ENCODE results near the gene SLC1A3.
"Not testable (repeated sequence)": the region's sequence is repeated elsewhere in the genome, so short reads cannot be mapped to it uniquely, and the experiment has no call there.

Gene SLC1A3

DNA sequence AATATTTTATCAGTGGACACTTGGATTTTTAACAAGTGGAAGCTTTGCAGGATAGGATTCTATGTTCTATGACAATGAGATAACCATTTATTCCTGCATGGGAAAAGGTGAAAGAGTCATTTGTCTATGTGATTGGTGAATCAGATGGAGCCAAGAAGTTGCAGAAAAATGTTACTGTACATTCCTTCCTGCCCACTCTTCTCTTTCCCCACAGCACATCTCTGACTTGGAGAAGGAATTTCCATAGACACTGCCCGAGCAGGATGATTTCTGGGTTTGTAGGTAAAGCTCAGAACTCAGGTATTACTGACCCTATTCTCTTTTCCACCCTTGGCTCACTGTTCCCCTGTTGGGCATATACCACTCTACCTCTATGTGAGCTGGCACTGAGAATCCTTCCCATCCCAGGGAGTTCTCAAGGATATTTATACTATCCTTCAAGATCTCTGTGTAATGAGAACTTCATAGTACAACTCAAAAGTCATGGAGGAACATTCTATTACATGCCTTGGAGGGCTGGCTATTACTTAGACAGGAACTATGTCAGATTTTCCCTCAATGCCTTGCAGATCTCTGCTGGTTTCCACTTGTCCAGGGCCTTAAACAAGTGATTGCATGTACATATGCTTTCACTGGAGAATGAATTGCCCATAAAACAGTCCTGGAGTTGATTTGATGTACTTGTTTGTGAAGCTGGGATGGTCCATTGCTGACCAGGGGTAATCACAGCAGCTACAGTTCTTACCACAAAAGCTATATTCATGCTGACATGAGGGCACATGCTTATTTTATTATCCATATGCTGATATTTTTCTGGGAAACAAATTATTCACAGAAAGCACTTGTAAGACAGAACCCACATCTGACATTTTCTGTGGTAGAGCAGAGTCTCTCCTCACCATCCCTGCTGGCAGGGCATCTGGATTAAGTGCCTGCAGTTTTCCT lies 24.1 kb downstream of the SLC1A3 start:
- DNase-seq (ENCODE audit: low read depth in 2 of 2) = no peak

DNA sequence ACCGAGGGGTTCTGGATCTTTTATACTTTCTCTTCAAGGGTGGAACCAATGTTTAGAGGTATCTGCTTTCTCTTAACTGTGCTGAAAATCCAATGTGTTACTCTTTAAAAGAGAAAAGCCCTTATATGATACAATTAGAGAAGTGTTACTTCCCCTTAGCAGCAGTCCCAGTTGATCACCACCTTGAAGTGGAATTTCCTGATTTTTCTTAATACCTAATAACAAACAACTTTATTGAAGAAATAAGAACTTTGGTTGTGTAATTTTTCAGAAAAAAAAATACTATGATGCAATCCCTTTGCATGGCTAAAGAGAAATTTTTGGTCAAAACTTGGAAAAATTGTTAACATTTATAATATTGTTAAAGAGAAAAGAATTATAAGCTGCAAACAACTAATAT lies 24.7 kb downstream of the SLC1A3 start:
- no peak for DNase-seq (ENCODE audit: low read depth in 2 of 2)

DNA sequence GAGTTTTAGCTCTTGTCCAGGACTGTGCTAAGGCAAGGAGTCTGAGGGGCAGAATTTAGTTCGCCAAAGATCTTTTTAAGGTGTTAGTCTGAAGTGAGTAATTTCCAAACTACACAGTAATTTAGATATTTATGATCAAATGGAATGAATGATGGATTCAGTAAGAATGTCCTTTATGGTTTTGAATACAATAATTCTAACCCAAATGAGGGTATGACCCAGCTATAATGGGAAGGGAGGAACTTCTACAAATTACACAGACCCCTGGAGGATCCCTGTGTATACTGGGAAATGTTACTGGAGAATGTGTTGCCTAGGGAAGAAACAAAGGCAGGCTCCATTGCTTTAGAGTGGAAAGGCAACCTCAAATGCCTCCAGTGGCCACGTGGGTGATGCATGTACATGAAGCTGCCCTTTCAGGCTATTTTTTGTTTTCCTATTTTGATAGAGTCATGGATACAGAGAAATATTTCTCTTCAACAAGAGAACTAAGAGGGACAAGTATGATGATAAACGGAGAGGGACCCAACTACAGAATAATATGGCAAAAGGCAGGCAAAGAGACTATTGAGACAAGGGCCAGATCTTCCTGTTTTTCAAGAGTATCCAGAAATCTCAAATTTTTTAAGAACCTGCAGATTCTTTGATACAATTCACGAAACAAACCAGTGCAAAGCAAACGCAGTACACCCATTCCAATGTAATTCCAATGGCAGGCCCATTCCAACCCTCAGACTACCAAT lies 25.4 kb downstream of the SLC1A3 start:
- no peak for DNase-seq (ENCODE audit: low read depth in 2 of 2)

DNA sequence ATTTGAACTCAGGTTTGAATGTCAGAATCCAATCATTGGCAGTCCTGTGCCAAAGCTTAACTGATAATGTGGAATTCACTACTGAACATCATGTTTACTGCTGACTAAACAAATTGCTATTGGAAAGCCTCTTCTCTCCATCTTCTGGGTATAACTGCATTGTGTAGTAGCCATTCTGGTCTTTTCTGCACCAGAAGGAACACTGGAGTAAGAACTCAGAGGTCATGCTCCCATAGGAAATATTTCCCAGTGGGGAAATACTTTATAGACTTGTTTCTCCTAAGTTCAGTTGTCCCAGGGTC lies 25.9 kb downstream of the SLC1A3 start:
- no peak for DNase-seq (ENCODE audit: low read depth in 2 of 2)

DNA sequence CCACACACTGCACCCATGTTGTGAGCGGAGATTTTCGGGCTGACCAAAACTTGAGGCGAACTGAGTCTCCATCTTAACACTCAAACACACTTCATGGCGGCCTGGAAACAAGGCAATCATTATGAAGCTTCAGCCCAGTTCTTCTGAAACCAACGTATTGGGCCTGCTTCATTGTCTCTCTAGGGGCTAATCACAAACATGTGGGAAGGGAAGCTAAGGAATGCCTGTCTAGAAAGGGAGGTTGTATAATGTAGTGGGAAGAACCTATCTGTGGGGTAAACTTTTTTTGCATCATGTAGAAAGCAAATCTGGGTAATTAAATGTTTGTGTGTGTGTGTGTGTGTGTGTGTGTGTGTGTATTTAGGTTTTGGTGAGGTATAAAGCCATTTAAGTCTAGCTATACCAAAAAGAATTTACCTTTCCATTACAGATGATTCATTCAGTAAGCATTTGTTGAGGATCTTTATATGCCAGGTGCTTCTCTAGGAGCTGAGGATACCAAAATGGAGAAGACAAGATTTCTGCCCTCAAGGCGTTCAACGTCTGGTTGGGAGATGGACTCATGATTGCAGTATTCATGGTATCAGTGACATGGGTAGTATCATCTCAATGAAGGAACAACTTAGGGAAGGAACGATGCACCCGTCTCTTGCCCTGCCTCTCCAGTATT lies 29.4 kb downstream of the SLC1A3 start:
- no peak for DNase-seq (ENCODE audit: low read depth in 2 of 2)

DNA sequence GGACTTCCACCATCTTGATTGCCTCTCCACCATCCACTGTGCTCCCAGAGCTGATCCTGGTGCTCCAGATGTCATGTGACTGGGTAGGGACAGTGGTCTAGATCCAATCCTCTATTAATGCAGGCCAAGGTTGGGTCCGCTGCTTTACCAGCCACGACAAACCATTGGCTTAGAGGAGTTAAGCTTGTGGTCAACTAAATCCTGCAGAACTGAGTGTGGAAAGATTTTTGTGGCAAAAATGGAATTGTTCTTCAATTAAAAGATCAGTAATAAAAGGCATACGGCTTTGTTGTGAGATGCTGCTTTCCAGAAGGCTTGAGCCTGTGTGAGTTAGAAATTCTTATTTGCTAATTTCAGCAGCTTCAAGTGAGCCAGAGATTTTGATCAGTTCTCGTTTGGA lies 30.7 kb downstream of the SLC1A3 start:
- DNase-seq (ENCODE audit: low read depth in 2 of 2) = no peak

DNA sequence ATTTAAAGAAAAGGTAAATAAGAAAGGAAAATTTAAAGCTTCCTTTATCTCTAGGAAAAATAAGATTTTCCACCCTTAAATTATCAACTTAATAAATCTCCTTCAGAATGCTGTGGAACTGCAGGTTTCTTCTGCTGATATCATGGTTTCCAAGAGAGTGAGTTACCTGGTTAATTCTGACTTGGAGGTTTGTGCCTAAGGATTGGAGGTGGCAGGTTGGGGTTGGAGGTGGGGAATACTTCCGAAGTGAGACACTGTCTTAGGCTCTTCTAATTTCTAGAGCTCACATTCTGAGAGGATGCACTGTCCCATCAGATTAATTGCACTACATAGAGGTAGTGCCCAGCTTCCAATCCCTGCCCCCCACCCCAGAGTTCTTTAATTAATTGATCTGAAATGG lies 31.1 kb downstream of the SLC1A3 start:
- no peak for DNase-seq (ENCODE audit: low read depth in 2 of 2)

DNA sequence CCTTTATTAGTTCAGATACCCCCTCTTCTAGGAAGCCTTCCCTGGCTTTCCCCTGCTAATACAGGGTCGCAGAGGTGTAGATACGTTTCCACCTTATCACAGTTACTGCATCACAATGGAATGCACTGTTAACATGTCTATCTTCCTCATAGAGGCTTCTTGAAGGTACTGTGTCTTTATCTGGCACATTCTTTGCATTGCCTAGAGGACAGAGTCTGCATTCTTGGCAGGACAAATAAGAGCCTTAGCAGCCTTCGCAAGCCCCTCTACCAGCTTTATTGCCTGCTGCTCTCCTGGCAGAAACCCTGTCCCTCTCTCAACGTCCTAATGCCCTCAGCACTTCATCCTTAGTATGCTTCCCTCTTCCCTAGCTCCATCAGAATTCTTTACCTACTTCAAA lies 31.6 kb downstream of the SLC1A3 start:
- no peak for DNase-seq (ENCODE audit: low read depth in 2 of 2)

DNA sequence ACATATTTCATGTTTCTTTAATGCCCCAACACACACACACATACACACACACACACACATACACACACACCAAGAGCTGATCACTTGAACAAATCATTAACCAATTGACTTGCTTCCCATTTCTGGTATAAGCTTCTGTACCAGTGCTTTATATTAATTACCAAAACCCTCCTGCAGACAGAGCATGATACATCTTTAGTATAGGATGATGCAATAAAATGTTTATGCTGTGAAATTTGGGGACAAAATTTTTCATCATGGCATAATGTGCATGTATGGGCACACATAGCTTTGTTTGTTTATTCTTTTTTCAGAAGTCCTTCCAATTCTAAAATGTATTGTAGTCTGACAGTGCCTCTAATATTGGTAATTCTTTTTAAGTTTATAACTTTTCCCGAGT lies 34.5 kb downstream of the SLC1A3 start:
- DNase-seq (ENCODE audit: low read depth in 2 of 2) = no peak

DNA sequence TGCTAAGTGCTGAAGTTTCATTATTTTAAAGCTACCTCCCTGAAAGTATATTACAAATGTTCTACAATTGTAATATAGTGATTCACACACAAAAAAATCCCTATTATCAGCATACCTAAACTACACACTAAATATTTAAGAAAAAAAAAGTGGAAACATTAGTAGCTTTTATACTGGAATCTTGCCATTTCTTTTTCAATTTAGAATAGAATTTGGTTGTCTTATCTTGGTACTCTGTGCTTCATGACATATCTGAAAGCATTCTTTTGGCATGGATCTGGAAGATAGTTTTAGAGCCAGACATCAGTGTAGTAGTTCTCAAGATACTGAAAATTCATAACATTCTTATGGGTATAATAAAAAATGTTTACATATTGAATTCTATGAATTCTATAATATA lies 35.0 kb downstream of the SLC1A3 start:
- DNase-seq (ENCODE audit: low read depth in 2 of 2) = no peak

DNA sequence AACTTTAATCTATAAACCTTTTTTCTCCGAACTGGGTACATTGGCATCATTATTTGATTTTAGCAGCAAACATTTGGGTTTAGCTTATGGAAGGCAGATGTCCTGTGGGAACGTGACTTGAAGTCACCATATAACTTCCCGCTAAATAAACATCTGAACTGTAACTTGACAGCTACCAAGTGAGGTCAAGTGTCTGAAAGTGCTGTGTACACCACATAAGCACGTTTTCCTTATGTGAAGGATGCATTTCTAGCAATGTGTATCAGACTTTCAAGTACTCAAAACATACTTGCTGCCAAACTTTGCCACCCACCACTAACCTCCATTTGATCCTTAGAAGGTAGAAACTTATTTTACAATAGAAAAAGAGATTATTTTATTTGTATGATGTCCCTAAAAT lies 35.7 kb downstream of the SLC1A3 start:
- no peak for DNase-seq (ENCODE audit: low read depth in 2 of 2)

DNA sequence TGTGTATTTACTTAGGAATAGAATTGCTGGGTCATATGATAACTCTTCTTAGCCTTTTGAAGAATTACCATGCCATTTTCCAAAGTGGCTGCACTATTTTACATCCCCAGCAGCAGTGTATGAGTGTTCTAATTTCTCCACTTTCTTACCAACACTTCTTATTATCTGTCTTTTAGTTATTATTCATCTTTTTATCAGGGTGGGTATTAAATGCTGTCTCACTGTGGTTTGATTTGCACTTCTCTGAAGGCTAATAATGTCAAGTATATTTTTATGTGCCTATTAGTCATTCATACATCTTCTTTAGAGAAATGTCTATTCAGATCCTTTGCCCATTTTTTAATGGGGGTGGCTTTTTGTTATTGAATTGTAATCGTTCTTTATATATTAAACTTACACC lies 36.8 kb downstream of the SLC1A3 start:
- no peak for DNase-seq (ENCODE audit: low read depth in 2 of 2)

DNA sequence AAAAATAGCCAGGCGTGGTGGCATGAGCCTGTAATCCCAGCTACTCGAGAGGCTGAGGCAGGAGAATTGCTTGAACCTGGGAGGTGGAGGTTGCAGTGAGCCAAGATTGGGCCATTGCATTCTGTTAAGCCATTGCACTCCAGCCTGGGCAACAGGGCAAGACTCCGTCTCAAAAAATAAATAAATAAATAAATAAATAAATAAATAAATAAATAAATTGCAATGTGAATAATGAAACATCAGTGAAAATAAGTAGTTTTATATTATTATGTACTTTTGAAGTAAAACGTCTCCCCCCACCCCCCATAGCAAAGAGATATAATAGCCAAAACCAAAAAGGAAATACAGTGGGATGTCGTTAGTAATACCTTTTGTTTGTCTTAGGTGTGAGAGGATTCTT lies 37.4 kb downstream of the SLC1A3 start:
- not testable (repeated sequence) for DNase-seq (ENCODE audit: low read depth in 2 of 2)

DNA sequence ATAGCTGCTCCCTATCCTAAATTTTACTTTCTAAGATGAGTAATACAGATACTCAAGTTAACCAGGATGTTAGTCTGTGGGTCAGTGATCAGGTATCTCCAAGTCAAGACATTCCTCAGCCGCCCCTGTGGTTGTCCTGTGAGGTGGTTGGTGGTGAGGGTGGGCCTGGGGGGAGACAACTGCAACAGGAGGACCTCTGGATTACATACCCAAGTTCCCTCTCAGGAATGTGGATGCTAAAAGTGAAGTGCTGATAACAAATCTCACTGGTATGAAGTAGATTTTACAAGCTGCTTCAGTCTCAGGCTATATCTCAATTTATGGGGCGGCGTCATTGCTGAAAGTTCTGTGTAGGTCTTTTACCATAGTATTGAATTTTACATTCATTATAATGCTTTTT lies 38.3 kb downstream of the SLC1A3 start:
- DNase-seq (ENCODE audit: low read depth in 2 of 2) = no peak

DNA sequence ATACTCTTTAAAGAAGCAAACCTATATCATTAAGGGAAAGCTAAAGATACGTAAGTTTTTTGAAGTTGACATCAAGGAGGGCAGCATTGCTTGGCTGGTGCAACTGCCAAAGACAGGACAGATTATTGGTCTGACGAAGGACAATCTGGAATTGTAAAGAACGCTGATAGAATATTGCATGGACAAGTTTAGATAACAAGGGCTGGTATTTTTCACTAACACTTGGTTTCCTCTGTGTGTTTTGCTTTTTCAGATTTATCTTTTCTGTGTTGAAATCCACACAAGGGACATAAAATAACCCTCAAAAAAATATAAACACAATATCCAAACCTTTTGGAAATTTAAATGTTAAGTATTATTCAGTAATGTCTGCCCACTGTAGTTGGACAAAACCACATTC lies 39.7 kb downstream of the SLC1A3 start:
- no peak for DNase-seq (ENCODE audit: low read depth in 2 of 2)

DNA sequence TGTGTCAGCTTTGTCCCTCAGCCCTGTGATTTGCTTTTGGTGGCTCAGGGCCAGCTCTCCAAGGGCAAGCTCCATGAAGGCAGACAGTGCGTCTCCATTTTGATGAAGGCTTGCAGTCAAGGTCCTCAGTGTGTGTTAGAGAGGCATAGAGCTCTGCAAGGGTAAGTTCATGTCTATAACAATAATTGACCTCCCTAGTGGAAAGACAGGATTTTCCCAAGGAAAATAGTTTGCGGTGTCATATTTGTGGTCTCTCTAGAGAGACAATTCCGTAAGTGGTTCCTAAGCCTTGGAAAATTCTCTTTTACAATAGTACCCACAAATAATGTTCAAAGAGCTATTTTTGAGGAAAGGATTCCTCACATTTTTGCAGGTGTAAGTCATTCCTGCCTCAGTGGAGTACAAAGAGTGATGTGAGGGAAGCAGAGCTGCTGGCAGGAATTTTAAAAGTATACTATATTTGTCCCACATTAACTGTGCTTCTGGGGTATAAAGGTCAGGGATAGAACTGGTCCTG lies 40.2 kb downstream of the SLC1A3 start:
- DNase-seq (ENCODE audit: low read depth in 2 of 2) = no peak

DNA sequence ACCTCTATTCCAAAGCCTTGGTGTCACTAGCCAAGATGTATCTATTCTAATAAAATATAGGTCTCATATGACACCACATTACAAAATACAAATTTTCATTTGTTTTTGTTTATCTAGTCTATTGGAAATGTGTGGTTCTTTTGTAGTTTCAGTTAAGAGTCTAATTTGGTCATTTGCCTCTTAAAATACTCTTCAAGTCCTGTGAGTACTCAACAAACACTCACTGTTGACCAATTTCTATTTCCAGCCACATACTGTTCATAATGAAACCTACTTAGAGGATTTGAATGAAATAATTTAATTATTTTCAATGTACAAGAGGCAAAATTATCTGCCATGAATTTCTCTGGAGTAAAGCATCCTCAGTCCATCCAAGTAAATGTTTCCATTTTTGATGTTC lies 40.6 kb downstream of the SLC1A3 start:
- no peak for DNase-seq (ENCODE audit: low read depth in 2 of 2)

DNA sequence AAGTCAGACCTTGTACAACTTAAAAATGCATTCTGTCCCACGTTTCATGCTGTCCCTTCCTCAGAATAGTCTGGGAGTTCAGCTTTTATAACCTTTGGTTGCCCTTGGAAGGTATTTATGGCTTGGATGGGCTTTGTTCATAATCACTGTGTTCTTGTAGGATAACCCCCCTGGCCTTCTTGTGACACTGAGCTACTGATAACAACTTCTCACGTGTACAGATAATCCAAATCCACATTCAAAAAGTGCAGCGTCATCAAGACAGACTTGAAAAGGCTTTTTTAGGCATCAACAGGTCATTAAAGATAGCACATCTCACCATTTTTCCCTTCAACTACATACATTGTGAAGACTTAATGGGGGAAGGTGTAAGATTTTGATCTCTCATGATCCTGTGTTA lies 42.0 kb downstream of the SLC1A3 start:
- DNase-seq (ENCODE audit: low read depth in 2 of 2) = no peak

DNA sequence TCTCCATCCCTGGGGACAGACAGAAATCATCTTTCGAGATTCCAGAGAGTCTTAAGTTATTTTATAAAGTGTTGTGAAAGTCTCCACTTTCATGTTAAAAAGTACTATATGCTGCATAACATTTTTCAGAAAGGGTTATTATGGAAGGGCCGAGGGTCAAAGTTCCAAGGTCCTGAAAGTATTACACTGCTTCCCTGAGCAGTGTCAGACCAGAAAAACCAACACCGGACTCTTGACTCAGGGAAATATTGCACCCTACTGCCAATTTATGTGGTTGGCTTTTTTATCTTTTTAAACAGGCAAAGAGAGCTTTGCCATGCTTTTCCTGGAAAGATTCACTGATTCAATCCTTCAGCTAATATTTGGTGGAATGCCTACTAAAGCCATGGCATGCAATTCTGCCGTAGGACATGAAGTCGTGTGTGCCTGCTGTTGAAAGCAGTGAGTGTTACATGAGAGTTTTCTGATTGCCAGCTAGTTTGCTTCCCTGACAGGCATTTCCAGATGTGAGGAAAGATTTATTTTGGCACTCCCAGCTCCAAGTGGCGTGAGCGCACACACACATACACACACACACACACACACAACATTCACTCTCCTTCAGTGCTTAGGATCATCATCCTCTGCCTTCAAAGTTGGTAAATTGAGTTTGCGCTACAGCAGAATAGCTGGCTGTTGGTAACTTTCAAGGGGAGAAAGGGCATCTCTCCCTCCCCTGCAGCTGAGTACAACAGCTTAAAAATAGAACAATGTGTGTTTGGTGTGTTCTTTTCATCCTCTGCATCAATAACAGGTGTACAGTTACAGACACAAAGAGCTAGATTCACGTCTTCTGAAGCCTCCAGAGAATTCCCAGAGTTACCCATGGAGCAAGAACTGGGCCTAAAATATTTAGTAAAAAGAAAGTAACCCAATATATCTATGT lies 45.6 kb downstream of the SLC1A3 start:
- no peak for DNase-seq (ENCODE audit: low read depth in 2 of 2)

DNA sequence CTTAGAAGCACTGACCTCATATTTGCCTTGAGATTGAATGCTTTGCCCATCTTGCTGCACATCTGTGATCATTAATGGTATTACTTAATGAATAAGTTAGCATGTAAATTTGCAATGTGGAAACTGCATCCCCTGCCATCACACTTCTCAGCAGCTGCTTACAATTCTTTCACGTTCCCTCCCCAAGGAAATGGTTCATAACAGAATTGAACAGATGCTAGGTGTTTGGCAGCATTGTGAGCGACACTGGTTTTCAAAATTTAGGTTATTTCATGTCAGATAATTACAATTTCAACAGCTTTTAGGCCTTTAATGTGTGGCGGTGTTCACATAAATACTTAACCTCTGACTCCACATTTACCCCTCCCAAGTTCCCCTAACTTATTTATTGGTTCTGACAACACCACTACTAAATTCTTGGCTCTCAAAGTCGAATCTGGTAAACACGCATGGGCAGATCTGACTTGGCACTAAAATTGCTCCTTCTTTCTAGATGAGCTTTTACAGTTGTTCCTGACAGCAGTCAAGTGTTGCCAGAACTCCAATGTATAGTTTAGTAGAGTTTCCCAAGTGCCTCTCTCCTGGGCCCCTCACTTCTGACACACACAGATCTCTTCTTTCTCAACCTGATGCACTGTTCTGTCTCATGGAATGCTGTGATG lies 46.8 kb downstream of the SLC1A3 start:
- DNase-seq (ENCODE audit: low read depth in 2 of 2) = no peak

DNA sequence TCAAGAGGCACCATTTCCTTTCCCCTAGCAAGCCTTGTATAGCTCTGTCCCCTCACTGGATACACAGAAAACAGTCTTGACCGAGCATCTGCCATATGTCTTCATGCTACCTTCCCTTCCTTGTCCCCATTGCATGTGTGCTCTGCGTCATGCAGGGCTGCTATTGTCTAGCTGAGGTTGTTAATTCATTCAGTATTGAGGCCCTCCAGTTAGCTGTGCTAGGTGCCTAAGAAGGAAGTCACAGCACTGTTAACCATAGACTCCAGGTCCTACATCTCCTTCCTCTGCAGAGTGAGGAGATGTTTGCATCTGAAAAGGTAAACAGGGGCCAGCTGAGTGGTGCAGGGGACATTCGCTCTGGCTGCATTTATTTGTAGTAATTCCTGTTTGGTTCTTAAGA lies 48.2 kb downstream of the SLC1A3 start:
- no peak for DNase-seq (ENCODE audit: low read depth in 2 of 2)

Measured in stimulated activated CD4-positive, alpha-beta T cell treated with anti-CD3 and anti-CD28 coated beads, Interleukin-1b, Interleukin-23, amount 100 ng/mL, for 4 hours (primary cell).